ENCODE data around the gene GOLPH3.
"Not testable (repeated sequence)": the region's sequence is repeated elsewhere in the genome, so short reads cannot be mapped to it uniquely, and the experiment has no call there.

The GOLPH3 gene

GRCh38 chr5:32123058-32123805 is 50.9 kb downstream of the GOLPH3 start:
- Histone ChIP-seq H3K4me3 (ENCODE audit: low read depth, low read length) (no peak overlapping the region), H3K27me3 (no peaks in the 10 kb centered on the region), H3K4me1 (no peaks in the 10 kb centered on the region), H3K9me3 (no peaks in the 10 kb centered on the region), H3K36me3 (peaks cover 27% of the 10 kb centered on the region)
- no peak for TF ChIP-seq CTCF (IDR thresholded peaks at IDR 0.05; ENCODE audit: low read depth, low read length)
- no peak for DNase-seq

DNA sequence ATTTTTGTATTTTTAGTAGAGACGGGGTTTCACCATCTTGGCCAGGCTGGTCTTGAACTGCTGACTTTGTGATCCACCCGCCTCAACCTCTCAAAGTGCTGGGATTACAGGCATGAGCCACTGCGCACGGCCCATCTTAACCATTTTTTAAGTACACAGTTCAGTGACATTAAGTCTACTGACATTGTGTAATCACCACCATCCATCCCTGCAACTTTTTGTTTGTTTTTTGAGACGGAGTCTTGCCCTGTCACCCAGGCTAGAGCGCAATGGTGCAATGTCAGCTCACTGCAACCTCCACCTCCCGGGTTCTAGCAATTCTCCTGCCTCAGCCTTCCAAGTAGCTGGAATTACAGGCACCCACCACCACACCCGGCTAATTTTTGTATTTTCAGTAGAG is 55.2 kb downstream of the GOLPH3 start:
- DNase-seq; H3K9me3 ChIP-seq; H3K4me3 ChIP-seq (ENCODE audit: low read depth, low read length); H3K4me1 ChIP-seq; H3K27me3 ChIP-seq: not testable (repeated sequence)
- H3K36me3 ChIP-seq = peaks cover 14% of the 10 kb centered on the region

- no peaks in the 10 kb centered on the region for H3K27me3 ChIP-seq
- no peak overlapping the region for H3K4me3 ChIP-seq (ENCODE audit: low read depth, low read length)
- no peak for TF ChIP-seq CTCF (IDR thresholded peaks at IDR 0.05; ENCODE audit: low read depth, low read length)
- H3K4me1 ChIP-seq = no peaks in the 10 kb centered on the region
- no peaks in the 10 kb centered on the region for H3K9me3 ChIP-seq
- no peak for DNase-seq
- H3K36me3 ChIP-seq = peaks cover 24% of the 10 kb centered on the region
These were observed 57.4 kb downstream of the GOLPH3 start for GRCh38 chr5:32116574-32117313.

DNA sequence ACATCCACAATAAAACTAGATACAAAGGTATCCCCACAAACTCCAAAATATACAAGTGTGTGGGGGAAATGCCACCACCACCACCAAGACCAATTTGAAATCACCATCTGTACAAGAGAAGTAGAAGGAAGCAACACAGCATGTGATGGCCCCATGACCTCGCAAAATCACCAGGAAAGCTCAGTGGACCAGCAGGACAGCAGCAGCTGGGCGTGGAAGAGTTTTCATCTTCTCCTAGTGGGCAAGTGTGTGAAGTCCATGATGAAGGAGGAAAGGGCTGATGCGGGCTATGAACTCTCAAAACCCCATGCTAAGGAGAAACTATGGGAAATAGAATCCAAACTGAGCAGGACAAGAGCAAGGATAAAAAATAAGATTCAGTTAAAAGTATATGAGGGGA is 58.1 kb downstream of the GOLPH3 start:
- Histone ChIP-seq H3K4me1 (no peaks in the 10 kb centered on the region), H3K36me3 (peaks cover 21% of the 10 kb centered on the region), H3K27me3 (no peaks in the 10 kb centered on the region), H3K9me3 (no peaks in the 10 kb centered on the region), H3K4me3 (ENCODE audit: low read depth, low read length) (no peak overlapping the region)
- TF ChIP-seq CTCF (IDR thresholded peaks at IDR 0.05; ENCODE audit: low read depth, low read length) = no peak
- no peak for DNase-seq

GRCh38 chr5:32110111-32110696 is 63.9 kb downstream of the GOLPH3 start:
- H3K4me3 ChIP-seq (ENCODE audit: low read depth, low read length) = no peak overlapping the region
- H3K9me3 ChIP-seq = no peaks in the 10 kb centered on the region
- peaks cover 44% of the 10 kb centered on the region for H3K36me3 ChIP-seq
- no peak for TF ChIP-seq CTCF (IDR thresholded peaks at IDR 0.05; ENCODE audit: low read depth, low read length)
- no peaks in the 10 kb centered on the region for H3K27me3 ChIP-seq
- DNase-seq = no peak
- H3K4me1 ChIP-seq = no peaks in the 10 kb centered on the region

- Histone ChIP-seq H3K36me3 (peaks cover 44% of the 10 kb centered on the region), H3K9me3 (no peaks in the 10 kb centered on the region), H3K4me1 (no peaks in the 10 kb centered on the region), H3K27me3 (no peaks in the 10 kb centered on the region), H3K4me3 (ENCODE audit: low read depth, low read length) (no peak overlapping the region)
- TF ChIP-seq CTCF (IDR thresholded peaks at IDR 0.05; ENCODE audit: low read depth, low read length) = no peak
- no peak for DNase-seq
These were observed 64.9 kb downstream of the GOLPH3 start for GRCh38 chr5:32109236-32109635.

Data from BE2C (cell line).